HepG2 (cell line): ENCODE measurements around the gene HMGN1. TPM values are rescaled to one million over a fixed set of nuclear protein-coding genes. Genes with fewer than 3 reads are reported as not detected.
"Not testable (repeated sequence)": the region's sequence is repeated elsewhere in the genome, so short reads cannot be mapped to it uniquely, and the experiment has no call there.

Experiments
- ATAC-seq: fragments of 200-7000 bp; cut with Tn5 transposase; 3 replicates; pipeline ENCODE4 v1.9.1; 2020; ENCODE audit warnings: mild to moderate bottlenecking, moderate library complexity
- BruUV-seq: library from RNA; stranded (reverse); fragments of 400-500 nt; replicated peaks from 2 replicates; lab custom pipeline; 2021; lab: Mats Ljungman, UMichigan
- CTCF ChIA-PET: fragments of 300-600 bp; formaldehyde crosslinking; extraction: SDS; loops from one replicate; lab custom pipeline; 2021; ENCODE audit warnings: low total read pairs, inconsistent platforms, low intra/inter-chr PET ratio; lab: Yijun Ruan, JAX
- POLR2A ChIA-PET: fragments of 350-600 bp; sonication (Branson Sonifier 250); formaldehyde crosslinking; loops from one replicate; lab custom pipeline; 2020; ENCODE audit warnings: antibody characterized with exemption, inconsistent platforms; lab: Yijun Ruan, JAX
- DNase-seq: peaks from one replicate; pipeline ENCODE4 v3.0.0-alpha.2; 2015; ENCODE audit warnings: low spot score
- FAIRE-seq: peaks from 3 replicates; lab custom pipeline; 2011; peaks lifted over from hg19 to GRCh38; lab: Jason Lieb, UNC
- H2AFZ ChIP-seq: one replicate; pipeline ENCODE4 v1.6.1; 2011; ENCODE audit warnings: low read length, inconsistent platforms
- H3K27ac ChIP-seq: fragments of 300-600 bp; 3 replicates; pipeline ENCODE4 v1.8.0; 2011; ENCODE audit warnings: mixed run types, mild to moderate bottlenecking, mixed read lengths, low read length, inconsistent platforms; ENCODE audit not compliant: insufficient read depth; ENCODE audit errors: extremely low read length
- H3K27me3 ChIP-seq, 2 experiments: fragments of 200-600 bp in 1 of 2; 2 replicates in 1 of 2; 3 replicates in 1 of 2; pipeline versions ENCODE4 v1.6.0 to v1.8.0; 2011; ENCODE audit warnings: low read length in 2 of 2, mild to moderate bottlenecking in 2 of 2, moderate library complexity in 2 of 2, inconsistent platforms in 1 of 2; ENCODE audit not compliant: insufficient read depth in 2 of 2, control insufficient read depth in 1 of 2
- H3K36me3 ChIP-seq, 2 experiments: fragments of 200-600 bp in 1 of 2; replicated peaks in 1 of 2; 2 replicates in 1 of 2; 3 replicates in 1 of 2; pipeline versions ENCODE4 v1.5.1 to v1.8.0; 2011; ENCODE audit warnings: low read length in 2 of 2, inconsistent platforms in 1 of 2; ENCODE audit not compliant: insufficient read depth in 2 of 2, control insufficient read depth in 1 of 2
- H3K4me1 ChIP-seq: 2 replicates; pipeline ENCODE4 v1.5.1; 2012; ENCODE audit warnings: low read length, inconsistent platforms; ENCODE audit not compliant: insufficient read depth
- H3K4me2 ChIP-seq: 2 replicates; pipeline ENCODE4 v1.6.0; 2011; ENCODE audit warnings: low read depth, low read length, inconsistent platforms
- H3K4me3 ChIP-seq, 3 experiments: fragments of 200-600 bp in 1 of 3; sonication (generic), shearing (Covaris generic) in 1 of 3; replicated peaks in 1 of 3; 2 replicates each; pipeline ENCODE4 v1.5.1; 2011 to 2016; ENCODE audit warnings: low read length in 3 of 3, inconsistent platforms in 2 of 3, low read depth in 2 of 3, mild to moderate bottlenecking in 2 of 3, control low read depth in 1 of 3, mixed read lengths in 1 of 3; ENCODE audit not compliant: insufficient read depth in 1 of 3
- H3K79me2 ChIP-seq: one replicate; pipeline ENCODE4 v1.6.1; 2011; ENCODE audit warnings: low read length, inconsistent platforms; ENCODE audit not compliant: insufficient read depth
- H3K9ac ChIP-seq: 2 replicates; pipeline ENCODE4 v1.6.0; 2011; ENCODE audit warnings: mild to moderate bottlenecking, low read depth, low read length, inconsistent platforms; ENCODE audit not compliant: insufficient read depth
- H3K9me3 ChIP-seq: 2 replicates; pipeline ENCODE4 v1.5.1; 2012; ENCODE audit warnings: mild to moderate bottlenecking, low read length
- H4K20me1 ChIP-seq: 2 replicates; pipeline ENCODE4 v1.6.0; 2011; ENCODE audit warnings: inconsistent platforms, mild to moderate bottlenecking, low read length, moderate library complexity; ENCODE audit not compliant: insufficient read depth
- FOSL2 ChIP-seq: sonication (generic); formaldehyde crosslinking; IDR thresholded peaks from 2 replicates; pipeline ENCODE4 v1.4.0; 2020; ENCODE audit warnings: missing genetic modification reagents
- TEAD3 ChIP-seq: optimal IDR thresholded peaks from 2 replicates; pipeline ENCODE3; 2016; ENCODE audit warnings: borderline replicate concordance
- ZNF441 ChIP-seq: sonication (generic); formaldehyde crosslinking; IDR thresholded peaks from 2 replicates; pipeline ENCODE4 v1.7.0; 2021; ENCODE audit warnings: missing genetic modification reagents, borderline replicate concordance
- WGBS: methylation state at CpG from one replicate; pipeline ENCODE4 v1.1.6; 2017; ENCODE audit warnings: low lambda C conversion rate; 5-methylcytosine and 5-hydroxymethylcytosine counted together
- in situ Hi-C: cut with HindIII; loops from 2 replicates; pipeline ENCODE4 v1.10.0; 2017; ENCODE audit warnings: low pct_unique_long_range_greater_than_20kb; ENCODE audit not compliant: extremely low pct_ligation_motif_present
- intact Hi-C: fragments of 100-400 bp; cut with micrococcal nuclease; formaldehyde crosslinking; loops from one replicate; pipeline ENCODE4 v1.10.0; 2022; ENCODE audit not compliant: unreplicated experiment
- polyA plus RNA-seq, 8 experiments: library from polyadenylated mRNA; depleted of rRNA in 3 of 8; stranded (reverse) in 7 of 8; unstranded in 1 of 8; fragments of >200 nt; fragmentation: Illumina TruSeq in 4 of 8; extraction: Trizol in 4 of 8; gene quantifications; 2 replicates each; pipeline versions ENCODE4 v1.2.1 to v1.2.3, GENCODE V29; 2011 to 2016; ENCODE audit warnings: low read depth in 4 of 8, missing spikeins in 1 of 8, mixed read lengths in 1 of 8; ENCODE audit not compliant: insufficient read depth in 1 of 8
- total RNA-seq, 5 experiments: library from RNA; depleted of rRNA; stranded (reverse); fragments of >200 nt; fragmentation: Illumina TruSeq; extraction: Trizol; gene quantifications; 2 replicates each; pipeline ENCODE4 v1.2.3, GENCODE V29; 2016; ENCODE audit warnings: low read depth in 1 of 5

The HMGN1 gene
- total and polyA plus RNA-seq, 2 of the 13 experiments (the other 11 are each of a cell fraction or from before 2014, with no cell fraction given): 104 to 286 TPM

DNA sequence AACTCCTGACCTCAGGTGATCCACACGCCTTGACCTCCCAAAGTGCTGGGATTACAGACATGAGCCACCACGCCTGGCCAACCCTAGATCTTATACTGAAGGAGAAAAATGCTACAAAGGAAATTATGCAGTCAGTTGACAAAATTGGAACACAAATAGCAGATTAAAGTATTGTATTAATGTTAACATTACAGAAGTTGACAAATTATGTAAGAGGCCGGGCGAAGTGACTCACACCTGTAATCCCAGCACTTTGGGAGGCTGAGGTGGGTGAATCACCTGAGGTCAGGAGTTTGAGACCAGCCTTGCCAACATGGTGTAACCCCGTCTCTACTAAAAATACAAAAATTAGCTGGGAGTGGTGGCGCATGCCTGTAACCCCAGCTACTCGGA, 21.0 kb upstream of the HMGN1 start:
- BruUV-seq: not testable (repeated sequence)
- peak; percentile 31; the same call in 1 of the 2 replicates for TF ChIP-seq FOSL2 (CRISPR knock-in tag)
- TF ChIP-seq, all 625 proteins: peak for 1; not testable (repeated sequence) for 624
- intact Hi-C loops, H3K27ac ChIP-seq, H3K4me2 ChIP-seq, DNase-seq, in situ Hi-C loops, H3K27me3 ChIP-seq, H3K9ac ChIP-seq, FAIRE-seq, H3K36me3 ChIP-seq, CTCF ChIA-PET, H4K20me1 ChIP-seq, H3K79me2 ChIP-seq, H3K4me3 ChIP-seq, ATAC-seq, H2AFZ ChIP-seq, H3K9me3 ChIP-seq: not testable (repeated sequence)
- peaks cover 22% of the 10 kb centered on the region for H3K4me1 ChIP-seq
- WGBS: 24% methylated on average over 6 of the region's 7 CpGs
- POLR2A ChIA-PET: interaction anchor here (0.9 to 2.0 kb wide), 3 partner anchors 10 to 187 kb away, joined by 3 to 9 read pairs (median 5); partner anchors contain the start of gene PSMG1

DNA sequence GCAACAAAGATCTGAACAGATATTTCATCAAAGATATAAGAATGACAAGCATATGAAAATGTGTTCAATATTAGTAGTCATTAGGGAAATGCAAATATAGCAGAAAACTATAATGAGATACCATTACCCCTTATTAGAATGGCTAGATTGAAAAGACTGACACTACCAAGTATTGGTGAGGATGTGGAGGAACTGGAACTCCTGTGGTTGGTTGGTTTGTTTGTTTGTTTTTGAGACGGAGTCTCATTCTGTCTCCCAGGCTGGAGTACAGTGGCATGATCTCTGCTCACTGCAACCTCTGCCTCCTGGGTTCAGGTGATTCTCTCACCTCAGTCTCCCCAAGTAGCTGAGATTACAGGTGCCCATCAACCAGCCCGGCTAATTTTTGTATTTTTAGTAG, 18.9 kb upstream of the HMGN1 start:
- no peaks in the 10 kb centered on the region for H3K36me3 ChIP-seq
- ATAC-seq (no peak), FAIRE-seq (no peak), DNase-seq (no peak)
- no peak for TF ChIP-seq TEAD3 (CRISPR knock-in tag)
- TF ChIP-seq ZNF441: peak; percentile 68; the same call in 1 of the 2 replicates
- BruUV-seq: no TSS peak
- no peak overlapping the region for H3K4me3 ChIP-seq
- ChIA-PET CTCF (no interaction called here), POLR2A (no interaction called here)
- no peaks in the 10 kb centered on the region for H4K20me1 ChIP-seq
- H3K79me2 ChIP-seq: no peaks in the 10 kb centered on the region
- no peak overlapping the region for H3K9ac ChIP-seq
- peaks cover 15% of the 10 kb centered on the region for H3K4me1 ChIP-seq
- no peaks in the 10 kb centered on the region for H3K9me3 ChIP-seq
- 60% methylated on average over 1 of the region's 2 CpGs for WGBS
- intact Hi-C loops: no loop called here
- in situ Hi-C loops: no loop called here
- no peak overlapping the region for H2AFZ ChIP-seq
- H3K4me2 ChIP-seq: no peak overlapping the region
- H3K27ac ChIP-seq: no peak overlapping the region
- no peaks in the 10 kb centered on the region; a peak in 1 of 5 replicates for H3K27me3 ChIP-seq
